Measurements from ENCODE around the gene GSTP1.

DNA sequence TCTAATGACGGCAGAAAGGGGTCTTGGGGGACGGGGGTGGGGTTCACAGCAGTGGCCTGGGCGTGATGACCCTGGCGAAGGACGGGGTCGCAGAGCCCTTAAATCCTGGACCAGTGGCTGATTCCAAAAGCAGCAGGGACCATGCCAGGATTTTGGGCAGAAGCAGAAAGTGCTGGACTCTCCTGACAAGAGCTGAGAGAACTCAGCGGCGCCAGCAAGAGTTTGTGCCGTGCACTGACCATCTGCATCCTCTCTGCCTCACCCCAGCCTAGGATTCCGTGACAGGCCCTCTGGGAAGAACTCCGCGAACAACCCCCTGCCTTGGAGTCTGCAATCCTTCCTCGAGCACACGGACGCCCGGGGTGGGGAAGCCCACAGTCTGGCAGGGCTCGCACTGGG is 22.5 kb downstream of the GSTP1 start:
- no peak for TF ChIP-seq CTCF (IDR thresholded peaks at IDR 0.05)
- TF ChIP-seq POLR2AphosphoS5 (IDR thresholded peaks at IDR 0.05; ENCODE audit: low read depth, low read length), result no peak
- no peak for TF ChIP-seq REST (IDR thresholded peaks at IDR 0.05; ENCODE audit: insufficient read depth in 1 of 2, low read depth in 2 of 2, low read length in 1 of 2)
